AG08395 (cell line): Measurements from ENCODE around the gene CSNK1G1.

Experiments used
- DNase-seq: peaks from one replicate; pipeline ENCODE4 v3.0.0; 2012; ENCODE audit warnings: mixed read lengths, low spot score

Gene CSNK1G1

GRCh38 chr15:64153480-64154367 is 202.2 kb downstream of the CSNK1G1 start:
- DNase-seq, result peak; percentile 95

DNA sequence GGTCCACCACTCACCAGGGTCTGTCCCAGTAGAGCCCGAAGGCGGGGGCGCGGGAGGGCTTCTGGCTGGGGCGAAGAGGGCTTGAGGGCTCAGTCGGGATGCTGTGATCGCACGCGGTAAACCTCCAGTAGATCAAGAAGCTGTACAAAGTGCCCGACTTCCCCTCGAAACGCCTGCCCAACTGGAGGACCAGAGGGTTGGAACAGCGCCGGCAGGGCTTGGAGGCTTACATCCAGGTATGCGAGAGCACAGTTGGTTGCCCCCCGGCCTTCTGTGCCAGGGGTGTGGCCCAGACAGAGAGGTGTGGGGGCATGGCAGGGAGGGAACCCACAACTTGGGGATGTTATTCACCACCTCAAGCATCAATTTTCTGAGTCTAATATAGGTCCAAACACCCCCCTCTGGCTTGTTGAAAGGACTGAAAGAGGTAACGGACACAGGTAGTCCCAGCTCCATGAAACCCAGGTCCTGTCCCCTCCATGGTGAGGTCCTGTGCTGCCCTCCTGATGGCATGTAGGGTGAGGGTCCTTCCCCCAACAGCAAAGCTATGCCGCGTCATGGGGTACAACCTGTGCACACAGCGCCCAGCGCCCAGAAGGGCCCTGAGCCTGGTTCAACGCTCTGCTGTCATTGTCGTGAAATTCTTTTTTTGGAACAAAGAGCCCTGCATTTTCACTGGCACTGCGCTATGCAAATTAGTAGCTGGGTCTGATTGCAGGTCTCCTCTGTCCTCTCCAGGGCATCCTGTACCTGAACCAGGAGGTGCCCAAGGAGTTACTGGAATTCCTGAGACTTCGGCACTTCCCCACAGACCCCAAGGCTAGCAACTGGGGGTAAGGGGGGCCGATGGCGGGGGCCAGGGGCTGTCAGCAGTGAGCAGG is 203.2 kb downstream of the CSNK1G1 start:
- DNase-seq, result peak; percentile 13

GRCh38 chr15:64151727-64152506 is 204.1 kb downstream of the CSNK1G1 start, which contains the start of gene SNX22:
Gene SNX22, plus strand, starts transcription at chr15:64151731. Its CDS starts 45 bp downstream, at chr15:64151776.
- DNase-seq, result no peak

DNA sequence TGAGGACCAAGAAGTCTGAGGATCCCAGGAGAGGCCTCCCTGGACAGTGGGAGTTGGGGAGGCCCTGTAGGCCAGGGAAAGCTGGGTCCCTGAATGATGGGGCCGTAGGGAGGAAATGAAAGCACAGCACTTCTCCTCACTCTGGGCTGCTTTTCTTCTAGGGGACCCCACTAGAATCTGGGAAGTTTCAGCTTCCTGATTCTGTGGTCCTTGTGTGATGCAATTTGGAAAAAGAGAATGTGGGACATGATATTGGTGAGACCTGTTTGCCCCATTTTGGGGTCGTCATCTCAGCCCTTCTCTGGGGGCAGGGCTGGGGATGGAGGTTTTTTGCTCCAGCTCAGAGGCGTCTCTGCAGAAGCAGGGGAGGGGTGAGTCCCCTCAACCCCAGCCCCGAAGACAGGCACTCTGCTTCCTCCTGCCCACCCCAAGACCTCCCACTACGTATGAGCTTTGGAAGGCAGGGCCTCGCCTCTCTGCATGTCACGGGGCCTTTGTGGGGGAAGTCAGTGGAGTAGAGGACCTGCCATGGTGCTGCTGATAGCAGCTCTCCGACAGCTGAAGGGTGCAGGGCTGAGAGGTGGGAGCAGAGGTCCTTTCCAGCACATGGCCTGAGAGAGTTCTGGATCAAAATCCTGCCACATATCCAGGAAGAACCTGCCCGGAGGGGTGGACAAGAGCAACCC is 205.9 kb downstream of the CSNK1G1 start:
- DNase-seq, result no peak

- no peak for DNase-seq
These were observed 206.5 kb downstream of the CSNK1G1 start for GRCh38 chr15:64149424-64149823.

DNA sequence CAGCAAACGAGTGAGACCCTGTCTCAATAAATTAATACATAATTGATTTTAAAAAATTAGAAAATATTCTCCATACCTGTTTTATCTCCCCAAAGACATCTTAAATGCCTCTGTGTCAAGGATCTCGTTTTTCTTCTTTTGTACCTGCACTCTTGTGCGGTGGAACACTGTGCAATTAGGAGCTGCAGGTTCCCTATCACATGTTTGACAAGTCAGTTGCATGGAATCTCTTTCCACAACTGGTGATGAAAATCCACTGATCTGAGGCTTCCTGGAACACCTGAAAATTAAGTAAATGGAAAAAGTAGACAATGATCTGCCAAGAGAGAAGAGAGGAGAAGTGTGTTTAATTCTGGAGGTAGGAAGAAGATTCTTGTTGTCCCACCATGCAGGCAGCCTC is 207.4 kb downstream of the CSNK1G1 start:
- no peak for DNase-seq

DNA sequence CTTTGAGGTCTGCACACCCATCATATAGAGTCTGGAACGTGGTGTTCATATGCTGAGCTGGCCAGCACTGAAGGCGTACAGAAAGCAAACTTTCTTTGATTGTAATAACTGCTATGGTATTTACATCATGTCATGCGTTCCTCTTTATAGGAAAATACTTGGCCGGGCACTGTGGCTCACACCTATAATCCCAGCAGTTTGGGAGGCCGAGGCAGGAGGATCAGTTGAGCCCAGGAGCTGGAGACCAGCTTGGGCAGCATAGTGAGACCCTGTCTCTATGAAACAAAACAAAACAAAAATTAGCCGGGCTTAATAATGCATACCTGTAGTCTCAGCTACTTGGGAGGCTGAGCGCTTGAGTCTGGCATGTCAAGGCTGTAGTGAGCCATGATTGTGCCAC is 207.8 kb downstream of the CSNK1G1 start:
- no peak for DNase-seq

DNA sequence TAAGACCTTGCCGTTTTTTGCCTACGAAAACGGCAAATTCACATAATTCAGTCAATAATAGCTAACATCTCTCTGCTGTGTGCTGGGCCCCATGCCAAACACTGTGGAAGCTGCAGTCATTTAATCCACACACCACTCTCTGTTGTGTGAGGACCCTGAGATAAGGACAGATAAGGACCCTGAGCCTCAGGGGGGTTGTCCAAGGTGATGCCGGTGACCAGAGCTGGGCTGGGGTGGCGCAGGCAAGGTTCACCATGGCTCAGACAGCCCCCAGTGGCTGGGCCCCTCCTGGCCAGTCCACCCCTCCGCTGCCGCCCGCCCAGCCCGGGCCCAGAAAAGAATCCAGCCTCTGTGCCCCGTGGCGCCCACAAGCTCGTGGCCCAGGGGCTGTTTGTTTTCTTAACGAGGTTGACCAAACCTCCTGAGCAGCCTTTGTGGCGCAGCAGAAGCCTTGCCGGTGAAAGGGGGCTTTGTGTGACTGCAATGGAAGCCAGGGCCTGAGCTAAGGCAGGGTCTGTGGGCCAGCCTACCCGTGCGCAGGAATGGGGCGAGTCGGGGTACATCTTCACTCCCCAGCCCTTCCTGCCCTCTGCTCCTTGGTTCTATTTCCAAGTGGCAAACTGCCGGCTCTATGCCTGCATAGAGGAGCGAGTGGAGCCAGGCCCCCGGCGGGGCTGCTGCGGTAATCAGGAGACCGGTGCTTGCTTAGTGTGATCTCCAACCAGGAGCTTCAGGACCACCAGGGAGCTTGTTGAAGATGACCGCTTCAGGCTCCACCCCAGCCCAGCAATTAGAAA is 208.9 kb downstream of the CSNK1G1 start:
- DNase-seq, result no peak

DNA sequence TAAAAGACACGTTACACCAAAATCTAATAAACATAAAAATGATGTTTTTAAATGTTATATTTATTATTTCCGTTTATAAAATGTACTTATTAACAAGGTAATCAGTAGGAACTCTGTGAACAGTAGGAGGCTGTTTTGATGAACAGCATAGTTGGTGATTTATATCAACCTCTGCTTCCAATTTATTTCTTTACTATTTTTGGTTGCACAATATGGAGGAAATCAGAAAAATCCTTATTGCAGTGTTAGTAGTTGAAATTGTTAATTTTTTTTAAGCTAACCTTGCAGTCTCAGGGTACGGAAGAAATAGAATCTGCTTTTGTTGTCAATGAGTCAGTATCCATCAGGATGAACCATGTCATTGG is 209.5 kb downstream of the CSNK1G1 start:
- no peak for DNase-seq

DNA sequence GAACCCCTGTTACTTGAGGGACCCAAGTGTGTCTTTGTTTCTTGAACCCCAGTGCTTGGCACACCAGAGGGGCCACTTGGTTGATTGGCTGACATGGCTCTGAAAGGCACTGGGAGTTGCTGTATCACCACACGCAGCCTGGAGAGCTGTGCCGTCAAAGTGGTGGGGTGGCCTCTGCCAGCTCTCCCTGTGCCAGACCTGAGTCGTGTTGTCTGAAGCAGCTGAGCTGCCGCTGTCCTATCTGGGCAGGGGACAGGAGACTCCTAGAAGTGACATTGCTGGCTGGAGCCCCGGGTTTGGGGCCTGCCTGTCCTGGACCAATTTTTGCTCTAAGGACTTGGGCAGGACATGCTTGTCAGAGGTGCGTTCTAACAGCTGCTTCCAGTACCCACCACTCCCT is 209.9 kb downstream of the CSNK1G1 start:
- no peak for DNase-seq

DNA sequence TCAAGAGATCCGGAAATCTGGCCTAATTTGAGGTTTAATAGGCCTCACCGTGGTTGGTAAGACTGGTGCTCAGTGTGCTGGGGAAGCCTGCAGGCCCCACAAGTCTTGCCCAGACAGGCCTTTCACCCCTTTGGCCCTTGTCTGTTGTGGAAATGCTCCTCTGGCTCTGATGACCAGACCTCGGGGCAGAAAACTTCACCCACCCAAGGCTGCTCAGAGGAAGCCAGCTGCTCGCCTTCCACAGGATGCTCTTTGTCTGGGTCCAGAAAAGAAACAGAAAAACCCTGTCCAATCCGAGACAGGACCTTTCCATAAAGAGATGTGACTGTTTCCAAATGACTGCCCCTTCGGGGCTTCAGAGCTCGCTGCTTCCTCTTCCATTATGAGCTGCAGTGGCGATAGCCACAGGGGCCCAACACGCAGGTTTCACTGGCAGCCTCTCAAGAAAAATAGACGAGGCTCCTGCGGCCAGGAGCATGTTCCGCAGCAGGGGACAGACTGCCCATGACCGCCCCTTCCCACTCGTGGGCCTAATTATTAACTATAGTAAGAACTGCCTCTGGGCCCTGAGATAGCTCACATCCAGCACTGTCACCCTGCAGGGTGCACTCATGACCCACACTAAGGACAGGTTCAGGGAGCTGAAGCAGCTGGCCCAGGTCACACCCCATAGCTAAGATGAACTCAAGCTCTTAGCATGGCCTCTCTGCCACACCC is 211.2 kb downstream of the CSNK1G1 start:
- no peak for DNase-seq

DNA sequence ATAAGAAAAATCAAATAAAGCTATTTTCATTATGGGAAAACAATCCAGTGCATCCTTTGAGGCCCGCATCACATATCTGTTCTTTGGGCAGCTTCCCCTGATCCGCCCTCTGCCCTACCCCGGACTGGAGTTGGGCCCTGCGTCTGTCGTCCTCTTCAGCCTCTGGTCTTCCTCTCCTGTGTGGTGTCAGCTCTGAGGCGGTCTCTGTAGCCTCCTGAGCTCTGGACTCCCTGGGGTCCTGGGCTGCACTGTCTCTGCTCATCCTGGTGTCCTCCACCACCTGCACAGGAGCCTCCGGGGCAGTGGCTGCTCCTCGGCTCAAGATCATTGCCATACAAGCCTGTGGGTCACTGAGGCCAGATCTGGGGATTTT is 211.8 kb downstream of the CSNK1G1 start:
- no peak for DNase-seq

- no peak for DNase-seq
These were observed 212.7 kb downstream of the CSNK1G1 start for GRCh38 chr15:64143276-64143675.

DNA sequence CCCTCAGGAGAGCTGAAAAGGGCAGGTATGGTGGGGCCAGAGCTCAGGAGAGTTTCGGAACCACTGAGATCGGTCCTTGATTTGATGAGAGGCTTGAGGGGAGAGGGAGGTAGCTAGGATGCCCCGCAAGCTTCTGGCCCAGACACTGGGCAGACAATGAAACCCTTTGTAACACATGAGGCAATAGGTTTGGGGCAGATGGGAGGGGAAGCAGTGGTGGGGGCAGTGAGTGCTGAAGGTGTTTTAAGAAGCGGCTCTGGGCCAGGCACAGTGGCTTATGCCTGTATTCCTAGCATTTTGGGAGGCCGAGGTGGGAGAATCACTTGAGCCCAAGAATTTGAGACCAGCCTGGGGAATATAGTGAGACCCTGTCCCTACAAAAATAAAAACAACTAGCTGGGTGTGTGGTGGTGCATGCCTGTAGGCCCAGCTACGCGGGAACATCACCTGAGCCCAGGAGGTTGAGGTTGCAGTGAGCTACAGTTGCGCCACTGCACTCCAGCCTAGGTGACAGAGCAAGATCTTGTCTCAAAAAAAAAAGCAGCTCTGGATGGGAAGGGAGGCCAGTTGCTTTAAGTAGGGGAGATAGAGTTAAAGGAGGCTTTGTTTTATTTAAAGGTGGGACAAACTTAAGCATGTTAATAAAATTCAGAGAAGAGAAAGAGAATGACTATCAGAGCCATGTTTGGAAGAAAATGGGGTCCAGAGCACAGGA is 214.0 kb downstream of the CSNK1G1 start:
- DNase-seq, result no peak

DNA sequence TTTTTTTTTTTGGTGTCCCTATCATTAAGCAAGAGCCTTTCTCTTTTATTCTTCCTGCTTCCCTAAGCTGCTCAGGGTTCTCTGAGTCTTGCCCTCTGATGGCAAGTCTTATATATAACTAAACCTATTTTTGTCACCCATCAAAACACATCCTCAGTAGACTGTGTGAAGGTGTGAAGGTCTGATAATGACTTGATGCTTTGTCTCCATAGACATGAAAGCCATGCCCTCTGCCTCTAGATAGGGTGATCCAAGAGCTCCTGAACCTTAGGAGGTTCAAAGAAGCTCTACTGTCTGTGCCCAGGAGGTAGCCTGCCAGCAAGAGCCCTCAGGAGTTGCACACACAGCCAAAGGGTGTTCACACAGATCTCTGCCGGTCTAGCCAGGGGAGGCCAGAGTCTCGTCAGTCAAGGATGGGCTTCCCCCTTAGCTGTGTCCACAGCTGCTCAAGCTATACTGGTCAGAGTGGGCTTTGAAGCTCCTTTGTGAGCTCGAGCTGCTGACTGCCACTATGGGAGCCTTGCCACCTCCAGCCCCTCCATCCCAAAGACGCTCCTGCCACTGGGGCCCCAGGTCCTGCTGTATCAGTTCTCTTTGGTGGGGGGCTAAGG is 217.5 kb downstream of the CSNK1G1 start:
- DNase-seq, result no peak

GRCh38 chr15:64137226-64137833 is 218.6 kb downstream of the CSNK1G1 start:
- DNase-seq, result no peak

GRCh38 chr15:64136347-64136746 is 219.6 kb downstream of the CSNK1G1 start:
- no peak for DNase-seq

- peak; percentile 12 for DNase-seq
These were observed 221.6 kb downstream of the CSNK1G1 start for GRCh38 chr15:64134345-64134829.
